A673 (cell line): ENCODE data around the gene GSTK1.

Experiments used
- EZH2 ChIP-seq: fragments of 200-600 bp; sonication (generic); IDR thresholded peaks from 2 replicates; pipeline ENCODE4 v1.6.1; 2017; ENCODE audit warnings: borderline replicate concordance, low read depth, mild to moderate bottlenecking, mixed read lengths, antibody characterized with exemption, low read length; ENCODE audit not compliant: poor library complexity, severe bottlenecking
- TF ChIP-seq, protein P1 (sequence below): fragments of 300-800, 200-600 bp; sonication (generic); conservative IDR thresholded peaks from 2 replicates; pipeline ENCODE4 v1.5.1; 2017; ENCODE audit warnings: low read depth, mild to moderate bottlenecking, antibody characterized with exemption, low read length, moderate library complexity, mixed read lengths

DNA sequence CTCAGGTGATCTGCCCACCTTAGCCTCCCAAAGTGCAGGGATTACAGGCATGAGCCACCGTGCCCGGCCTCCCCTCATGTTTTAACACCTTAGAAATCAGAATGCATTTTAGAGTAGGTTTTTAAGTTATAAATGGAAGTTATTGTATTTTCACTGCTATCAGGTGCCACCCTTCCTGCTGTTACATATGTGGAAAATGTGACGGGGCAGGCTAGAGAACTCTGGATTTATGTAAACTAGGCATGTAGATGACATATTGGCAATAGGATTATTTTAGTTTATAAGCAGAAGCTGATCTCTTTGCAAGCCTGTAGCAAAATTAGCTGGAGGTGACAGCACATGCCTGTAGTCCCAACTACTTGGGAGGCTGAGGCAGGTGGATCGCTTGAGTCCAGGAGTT is 27.1 kb downstream of the GSTK1 start:
- TF ChIP-seq, protein P1, sequence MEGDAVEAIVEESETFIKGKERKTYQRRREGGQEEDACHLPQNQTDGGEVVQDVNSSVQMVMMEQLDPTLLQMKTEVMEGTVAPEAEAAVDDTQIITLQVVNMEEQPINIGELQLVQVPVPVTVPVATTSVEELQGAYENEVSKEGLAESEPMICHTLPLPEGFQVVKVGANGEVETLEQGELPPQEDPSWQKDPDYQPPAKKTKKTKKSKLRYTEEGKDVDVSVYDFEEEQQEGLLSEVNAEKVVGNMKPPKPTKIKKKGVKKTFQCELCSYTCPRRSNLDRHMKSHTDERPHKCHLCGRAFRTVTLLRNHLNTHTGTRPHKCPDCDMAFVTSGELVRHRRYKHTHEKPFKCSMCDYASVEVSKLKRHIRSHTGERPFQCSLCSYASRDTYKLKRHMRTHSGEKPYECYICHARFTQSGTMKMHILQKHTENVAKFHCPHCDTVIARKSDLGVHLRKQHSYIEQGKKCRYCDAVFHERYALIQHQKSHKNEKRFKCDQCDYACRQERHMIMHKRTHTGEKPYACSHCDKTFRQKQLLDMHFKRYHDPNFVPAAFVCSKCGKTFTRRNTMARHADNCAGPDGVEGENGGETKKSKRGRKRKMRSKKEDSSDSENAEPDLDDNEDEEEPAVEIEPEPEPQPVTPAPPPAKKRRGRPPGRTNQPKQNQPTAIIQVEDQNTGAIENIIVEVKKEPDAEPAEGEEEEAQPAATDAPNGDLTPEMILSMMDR = no peak
- TF ChIP-seq EZH2 = no peak
